Heart right ventricle (tissue), 16 donors: ENCODE measurements around the gene TTC7B. TPM values are rescaled to one million over a fixed set of nuclear protein-coding genes. Genes with fewer than 3 reads are reported as not detected.

Experiments
- ATAC-seq, 8 donors: fragments of 200-7000 bp; cut with Tn5 transposase; one replicate each; pipeline ENCODE4 v1.9.1; 2020; ENCODE audit warnings: mild to moderate bottlenecking in 8 of 8, moderate library complexity in 8 of 8, moderate number of reproducible peaks in 1 of 8
- DNase-seq, 2 donors: peaks; one replicate each; pipeline ENCODE4 v3.0.0-alpha.2; 2020
- H3K27ac ChIP-seq, 10 donors: fragments of 200-600 bp; sonication (generic) in 2 of 10; one replicate each; pipeline versions ENCODE4 v1.5.0 to v1.8.0; 2020 to 2022; ENCODE audit warnings: mild to moderate bottlenecking in 3 of 10
- H3K27me3 ChIP-seq, 7 donors: fragments of 200-600 bp; one replicate each; pipeline ENCODE4 v1.8.0; 2021 to 2022; ENCODE audit warnings: mild to moderate bottlenecking in 2 of 7
- H3K36me3 ChIP-seq, 9 donors: fragments of 200-600 bp; sonication (generic) in 1 of 9; one replicate each; pipeline versions ENCODE4 v1.5.0 to v1.8.0; 2020 to 2022; ENCODE audit warnings: mild to moderate bottlenecking in 2 of 9
- H3K4me1 ChIP-seq, 9 donors: fragments of 200-600 bp; sonication (generic) in 1 of 9; one replicate each; pipeline versions ENCODE4 v1.5.0 to v1.8.0; 2020 to 2022; ENCODE audit warnings: mild to moderate bottlenecking in 4 of 9
- H3K4me3 ChIP-seq, 10 donors: fragments of 200-600 bp; sonication (generic) in 2 of 10; one replicate each; pipeline versions ENCODE4 v1.5.0 to v1.8.0; 2020 to 2022; ENCODE audit warnings: mild to moderate bottlenecking in 7 of 10, moderate library complexity in 2 of 10
- H3K9me3 ChIP-seq, 11 donors: fragments of 200-600 bp in 10 of 11; sonication (generic) in 2 of 11; one replicate each; pipeline versions ENCODE4 v1.5.0 to v1.8.0; 2013 to 2022; ENCODE audit warnings: mild to moderate bottlenecking in 2 of 11, control low read depth in 1 of 11, moderate library complexity in 1 of 11
- WGBS, 2 donors: extraction: QIAGEN DNeasy Blood & Tissue Kit; methylation state at CpG; one replicate each; pipeline ENCODE4 v1.1.7; 2013; ENCODE audit warnings: inconsistent platforms in 1 of 2; 5-methylcytosine and 5-hydroxymethylcytosine counted together
- intact Hi-C, 10 donors: fragments of 100-400 bp; cut with DNase I; formaldehyde crosslinking; loops; one replicate each; pipeline versions ENCODE4 v1.11.1 to v1.14.2; 2022
- polyA plus RNA-seq, 2 donors: library from polyadenylated mRNA; stranded (reverse); fragments of 200-250 nt; gene quantifications; one replicate each; pipeline ENCODE4 v1.2.3, GENCODE V29; 2013
- total RNA-seq, 10 donors: library from RNA; stranded (reverse); fragmentation: NEBNext Ultra II Directional in 3 of 10; extraction: Animal tissue kit (Norgen Biotek cat#: 25700) in 3 of 10; gene quantifications; one replicate each; pipeline versions ENCODE4 v1.2.1 to v1.2.4, GENCODE V29; 2021 to 2023
- TF ChIP-seq, protein P1 (sequence below), 9 donors: fragments of 200-600 bp; sonication (generic) in 2 of 9; IDR thresholded peaks; one replicate each; pipeline versions ENCODE4 v1.5.0 to v1.8.0; 2021 to 2022; ENCODE audit warnings: antibody characterized with exemption in 9 of 9, mild to moderate bottlenecking in 5 of 9, moderate library complexity in 1 of 9
- donor health status: Arrhythmogenic right ventricular cardiomyopathy.
- donor health status: ischemic (EF 13 %, LVEDD 7.1; RV severe dilation, severe dysfunction).
- donor health status: healthy with polysubstance abuse.
- donor health status: DM: no; HTN: yes; CAD: no.
- donor health status: DM: no; HTN: no; CAD: no.
- donor health status: ischemic (EF 25% LVEDD 6.9; RV normal size, moderate dysfunction).
- donor health status: ischemic (EF 25% LVEDD 5.7; RV mildly dilated, moderate dysfunction).
- donor health status: healthy.
- donor health status: DM: yes; HTN: yes; CAD: no.
- donor health status: Ischemic cardiomyopathy.
- donor health status: ischemic (EF 35%, LVEDD 5.7; RV mildly dilated, moderate dysfunction).
- donor health status: nonischemic (EF 11% LVEDD 7.7; RV severe dilation, severe dysfunction).
- donor health status: DM: yes; HTN: yes; CAD: no.
- donor health status: PGD.
- donor health status: ischemic (EF 29% LVEDD 5.4; RV normal size, mild dysfunction).
- donor health status: nonischemic (EF 23%, LVEDD 6.1; RV moderate dilation, normal function).

TTC7B gene
- total and polyA plus RNA-seq, 12 donors, result 23.0 to 79.4 (median 65.5) TPM

DNA sequence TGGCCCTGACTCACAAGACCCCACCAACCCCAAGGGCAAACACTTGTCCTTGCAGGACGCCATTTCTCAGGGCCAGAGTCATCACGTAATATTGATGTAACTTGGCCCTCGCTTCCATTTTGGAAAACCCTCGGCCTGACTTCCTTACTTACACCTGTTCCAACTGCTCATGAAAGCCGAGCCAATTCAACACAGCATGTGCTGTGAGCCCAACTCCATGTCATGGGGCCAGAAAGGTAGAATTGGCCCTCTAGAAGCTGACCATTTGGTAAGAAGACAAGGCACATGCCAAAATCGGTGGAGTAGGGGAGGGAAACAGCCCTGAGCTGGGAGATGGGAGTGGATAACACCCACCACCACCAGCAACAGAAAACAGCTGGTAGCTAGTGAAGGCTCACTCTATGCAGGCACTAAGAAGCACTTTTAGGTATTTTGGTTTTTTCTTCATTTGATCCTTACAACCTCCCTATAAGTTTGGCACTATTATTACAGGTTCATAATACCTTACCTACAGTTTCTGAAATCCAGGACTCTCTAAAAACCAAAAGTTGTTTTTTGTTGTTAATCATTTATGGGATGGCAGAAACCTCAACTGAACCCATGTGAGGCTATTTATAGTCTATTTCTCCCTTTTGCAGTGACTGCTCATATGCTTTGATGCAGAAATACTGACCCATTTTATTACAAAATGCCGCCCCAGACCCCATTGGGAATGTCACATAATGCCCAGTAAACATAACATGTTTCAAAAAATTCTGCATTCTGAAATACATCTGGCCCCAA, 6.5 kb downstream of the TTC7B start:
- intact Hi-C loops, result loop anchor here in 2 of 10 donors (5.0 kb wide), 1 partner anchor 47 kb away; no protein-coding TSS in a partner anchor
- Histone ChIP-seq H3K27me3 (no peaks in the 10 kb centered on the region), H3K27ac (no peak overlapping the region), H3K4me3 (no peak overlapping the region), H3K36me3 (no peaks in the 10 kb centered on the region), H3K9me3 (no peaks in the 10 kb centered on the region), H3K4me1 (peaks cover 0 to 90% (median 57%) of the 10 kb centered on the region in 9 donors)
- ATAC-seq (no peak), DNase-seq (no peak)
- 94% methylated on average over 7 of the region's 7 CpGs for WGBS, 2 donors
- TF ChIP-seq, protein P1, sequence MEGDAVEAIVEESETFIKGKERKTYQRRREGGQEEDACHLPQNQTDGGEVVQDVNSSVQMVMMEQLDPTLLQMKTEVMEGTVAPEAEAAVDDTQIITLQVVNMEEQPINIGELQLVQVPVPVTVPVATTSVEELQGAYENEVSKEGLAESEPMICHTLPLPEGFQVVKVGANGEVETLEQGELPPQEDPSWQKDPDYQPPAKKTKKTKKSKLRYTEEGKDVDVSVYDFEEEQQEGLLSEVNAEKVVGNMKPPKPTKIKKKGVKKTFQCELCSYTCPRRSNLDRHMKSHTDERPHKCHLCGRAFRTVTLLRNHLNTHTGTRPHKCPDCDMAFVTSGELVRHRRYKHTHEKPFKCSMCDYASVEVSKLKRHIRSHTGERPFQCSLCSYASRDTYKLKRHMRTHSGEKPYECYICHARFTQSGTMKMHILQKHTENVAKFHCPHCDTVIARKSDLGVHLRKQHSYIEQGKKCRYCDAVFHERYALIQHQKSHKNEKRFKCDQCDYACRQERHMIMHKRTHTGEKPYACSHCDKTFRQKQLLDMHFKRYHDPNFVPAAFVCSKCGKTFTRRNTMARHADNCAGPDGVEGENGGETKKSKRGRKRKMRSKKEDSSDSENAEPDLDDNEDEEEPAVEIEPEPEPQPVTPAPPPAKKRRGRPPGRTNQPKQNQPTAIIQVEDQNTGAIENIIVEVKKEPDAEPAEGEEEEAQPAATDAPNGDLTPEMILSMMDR (IDR thresholded peaks at IDR 0.05), result no peak

DNA sequence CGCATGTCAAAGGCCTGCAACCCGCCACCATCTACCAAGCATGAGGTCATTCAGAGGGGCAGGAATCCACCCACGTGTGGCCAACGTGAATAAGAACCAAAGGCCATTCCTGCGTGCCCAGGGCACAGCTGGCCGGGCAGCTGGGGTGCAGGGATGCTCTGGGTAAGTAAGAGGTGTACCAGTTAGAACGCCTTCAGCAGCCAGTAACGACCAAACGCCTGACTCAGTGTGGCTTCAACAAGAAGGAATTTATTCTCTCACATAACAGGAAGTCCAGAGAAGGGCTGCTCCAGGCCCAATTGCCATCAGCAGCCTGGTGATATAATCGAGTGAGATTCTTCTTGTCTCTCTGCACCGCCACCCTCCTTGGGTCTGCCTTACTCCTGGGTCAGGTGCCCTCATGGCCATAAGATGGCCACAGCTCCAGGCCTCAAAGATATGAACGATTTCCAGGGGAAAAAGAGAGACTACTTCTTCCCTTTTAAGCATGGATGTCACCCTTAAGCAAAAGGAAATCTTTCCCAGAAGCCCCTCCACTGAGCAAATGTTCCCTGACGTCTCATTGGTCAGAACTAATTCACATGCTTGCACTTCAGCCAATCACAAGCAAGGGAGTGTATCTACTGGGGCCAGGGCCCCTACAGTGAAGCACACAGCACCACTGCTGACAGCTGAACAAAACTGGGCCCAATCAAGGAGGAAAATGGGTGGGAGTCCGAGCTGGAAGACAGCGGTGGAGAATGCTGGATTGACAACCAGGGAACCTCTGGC, 7.3 kb downstream of the TTC7B start:
- no peak for ATAC-seq
- Histone ChIP-seq H3K27ac (peak overlapping the region in 4 of 10 donors; percentile 11 to 63 (median 50)), H3K27me3 (no peaks in the 10 kb centered on the region), H3K9me3 (no peaks in the 10 kb centered on the region), H3K36me3 (no peaks in the 10 kb centered on the region), H3K4me1 (peaks cover 0 to 90% (median 57%) of the 10 kb centered on the region in 9 donors), H3K4me3 (no peak overlapping the region)
- no peak for DNase-seq
- intact Hi-C loops, result loop anchor here in 1 of 10 donors (5.0 kb wide), 1 partner anchor 47 kb away; no protein-coding TSS in a partner anchor
- TF ChIP-seq, protein P1 (IDR thresholded peaks at IDR 0.05), result no peak
- 86 to 89% methylated on average over 15 of the region's 15 CpGs for WGBS, 2 donors

DNA sequence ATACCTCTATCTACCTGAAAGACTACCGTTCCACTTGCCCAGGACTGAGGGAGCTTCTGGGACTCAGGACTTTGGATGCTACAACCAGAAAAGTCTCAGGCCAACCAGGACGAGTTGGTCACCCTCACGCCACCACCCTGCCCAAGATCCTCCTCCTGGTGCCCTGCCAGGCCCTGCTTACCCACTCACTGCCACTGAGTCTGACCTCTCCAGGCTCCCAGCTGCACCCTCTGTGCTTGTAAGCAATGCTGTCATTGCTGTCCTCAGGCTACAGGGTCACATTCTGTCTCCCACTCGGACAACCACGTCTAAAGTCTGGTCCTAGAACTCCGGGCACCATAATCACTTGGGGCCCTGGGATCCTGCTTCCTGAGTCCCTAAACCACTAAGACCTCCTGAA, 9.2 kb downstream of the TTC7B start:
- no peaks in the 10 kb centered on the region for H3K36me3 ChIP-seq
- no peak overlapping the region for H3K4me3 ChIP-seq
- TF ChIP-seq, protein P1 (IDR thresholded peaks at IDR 0.05), result no peak
- peak in 2 of 8 donors; percentile 9 to 16 for ATAC-seq
- peaks cover 0 to 82% (median 62%) of the 10 kb centered on the region in 9 donors for H3K4me1 ChIP-seq
- DNase-seq, result no peak
- no peaks in the 10 kb centered on the region for H3K9me3 ChIP-seq
- H3K27me3 ChIP-seq, result no peaks in the 10 kb centered on the region
- peak overlapping the region in 7 of 10 donors; percentile 3 to 63 (median 29) for H3K27ac ChIP-seq
- 64% methylated on average over 6 of the region's 6 CpGs for WGBS, 2 donors
- intact Hi-C loops, result loop anchor here in 1 of 10 donors (5.0 kb wide), 1 partner anchor 45 kb away; no protein-coding TSS in a partner anchor
